Hematopoietic multipotent progenitor cell treated with erythropoietin and hydrocortisone succinate and interleukin-3 and kit ligand, for 4 days (in vitro differentiated cells): ENCODE results near the gene SIX3.

ENCODE experiments used
- DNase-seq: peaks from one replicate; pipeline ENCODE4 v3.0.0-alpha.2; 2015

SIX3 gene

DNA sequence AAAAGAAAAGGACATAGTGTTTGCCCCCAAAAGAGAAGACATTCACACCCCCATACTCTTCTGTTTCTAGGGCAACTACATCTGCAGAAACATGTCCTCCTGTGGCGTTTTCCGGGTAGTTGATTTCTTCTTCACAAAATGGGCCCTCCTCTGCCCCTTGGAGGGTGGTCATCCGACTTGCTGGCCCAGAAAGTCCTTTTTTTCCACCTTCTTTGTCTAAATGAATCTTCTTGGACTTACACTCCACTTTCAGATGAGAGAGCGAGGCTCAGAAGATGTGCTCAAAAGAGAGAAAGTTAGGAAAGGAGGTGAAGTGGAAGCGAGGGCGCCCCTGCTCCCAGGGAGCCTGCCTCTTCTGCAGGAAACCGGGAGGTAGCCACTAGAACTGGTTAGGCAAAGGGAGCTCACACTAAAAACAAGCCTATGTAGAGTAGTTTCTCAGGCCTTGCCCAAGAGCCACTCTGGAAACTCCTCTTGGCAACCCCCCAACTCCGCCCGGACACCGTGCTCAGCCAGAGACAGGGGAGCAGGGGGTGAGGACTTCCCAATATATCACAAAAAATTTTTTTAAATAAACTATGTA, 10.2 kb upstream of the SIX3 start:
- DNase-seq: no peak

GRCh38 chr2:44932079-44932478, 9.4 kb upstream of the SIX3 start:
- DNase-seq: no peak

- no peak for DNase-seq
Observed at GRCh38 chr2:44932564-44933392, 8.7 kb upstream of the SIX3 start.

GRCh38 chr2:44933434-44933951, 8.0 kb upstream of the SIX3 start:
- DNase-seq: no peak

DNA sequence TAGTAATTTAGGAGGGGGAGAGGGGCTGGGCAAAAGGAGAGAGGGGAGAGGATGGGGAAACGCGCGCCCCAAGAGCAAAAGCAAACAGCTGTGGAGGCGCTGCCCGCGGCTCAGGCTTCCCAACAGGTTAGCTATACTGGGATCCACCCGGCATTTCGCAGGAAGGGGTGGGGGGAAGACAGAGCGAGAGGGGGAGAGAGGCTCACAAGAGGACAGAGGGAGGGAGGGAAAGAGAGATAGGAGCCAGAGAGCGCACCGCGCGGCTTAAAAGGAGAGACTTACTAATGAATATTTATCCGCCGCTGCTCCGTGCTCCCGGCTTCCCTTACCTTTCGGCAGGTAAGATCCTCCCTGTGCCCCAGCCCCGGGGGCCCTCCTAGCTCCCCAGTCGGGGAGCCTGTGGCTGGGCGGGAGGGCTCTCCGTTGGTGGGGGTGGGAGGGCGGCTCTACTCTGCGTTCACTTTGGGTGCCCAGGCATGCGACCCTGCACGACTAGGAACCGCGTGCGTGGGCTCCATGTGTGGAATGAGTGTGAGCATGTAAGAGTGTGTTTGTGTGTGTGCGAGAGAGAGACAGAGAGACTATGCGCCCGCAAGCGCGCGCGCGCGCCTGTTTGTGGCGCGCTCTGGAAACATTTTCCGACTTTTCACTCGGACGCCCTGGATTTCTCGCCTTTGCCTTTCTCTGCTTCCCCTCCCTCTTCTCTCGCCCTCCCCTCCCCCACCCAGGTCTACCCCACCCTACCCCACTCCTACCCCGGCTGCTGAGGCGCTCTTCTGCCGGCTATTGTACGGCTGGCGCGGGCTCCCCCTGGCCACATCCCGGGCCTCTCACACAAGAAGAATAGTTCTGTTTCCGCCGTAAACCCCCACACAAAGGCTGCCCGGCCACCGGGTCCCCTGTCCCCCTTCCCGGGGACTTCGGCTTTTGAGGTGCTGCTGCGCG, 7.2 kb upstream of the SIX3 start:
- DNase-seq: no peak

DNA sequence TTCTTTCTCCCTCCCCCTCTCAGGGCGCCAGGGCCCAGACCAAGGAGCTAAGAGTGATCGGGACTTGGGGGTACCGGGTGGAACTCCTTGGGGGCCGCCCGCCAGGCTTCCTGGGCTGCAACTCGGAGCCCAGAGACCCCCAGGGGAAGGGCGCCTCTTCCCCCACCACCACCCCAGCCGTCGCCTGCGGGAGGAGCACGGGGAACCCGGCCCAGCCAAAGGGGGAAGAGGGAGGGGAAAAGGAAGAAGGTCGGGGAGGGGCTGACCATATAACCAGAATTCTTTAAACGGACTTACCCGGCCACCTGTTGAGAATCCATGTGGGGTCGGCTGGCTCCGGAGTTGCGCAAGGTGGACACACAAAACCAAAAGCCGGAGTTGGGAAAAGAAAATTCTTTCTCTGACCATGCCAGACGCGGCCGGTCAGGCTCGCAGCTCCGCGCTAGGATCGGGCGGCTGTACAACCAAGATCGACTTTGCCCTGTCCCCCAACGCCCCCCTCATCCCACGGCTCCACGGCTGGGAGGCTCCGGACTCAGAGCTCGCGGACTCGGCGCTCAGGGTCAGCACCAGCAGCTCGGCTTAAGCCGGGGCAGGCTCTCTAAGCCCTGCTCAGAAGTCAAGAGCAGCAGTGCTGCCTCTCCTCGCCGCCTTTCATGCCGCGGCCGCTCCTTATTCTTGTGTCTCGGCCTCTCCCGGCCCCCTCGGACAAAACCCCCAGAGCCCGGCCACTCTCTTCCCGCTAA, 6.3 kb upstream of the SIX3 start:
- no peak for DNase-seq

GRCh38 chr2:44935729-44936098, 5.8 kb upstream of the SIX3 start:
- DNase-seq: no peak

- DNase-seq: no peak
Observed at GRCh38 chr2:44936275-44936674, 5.2 kb upstream of the SIX3 start.

DNA sequence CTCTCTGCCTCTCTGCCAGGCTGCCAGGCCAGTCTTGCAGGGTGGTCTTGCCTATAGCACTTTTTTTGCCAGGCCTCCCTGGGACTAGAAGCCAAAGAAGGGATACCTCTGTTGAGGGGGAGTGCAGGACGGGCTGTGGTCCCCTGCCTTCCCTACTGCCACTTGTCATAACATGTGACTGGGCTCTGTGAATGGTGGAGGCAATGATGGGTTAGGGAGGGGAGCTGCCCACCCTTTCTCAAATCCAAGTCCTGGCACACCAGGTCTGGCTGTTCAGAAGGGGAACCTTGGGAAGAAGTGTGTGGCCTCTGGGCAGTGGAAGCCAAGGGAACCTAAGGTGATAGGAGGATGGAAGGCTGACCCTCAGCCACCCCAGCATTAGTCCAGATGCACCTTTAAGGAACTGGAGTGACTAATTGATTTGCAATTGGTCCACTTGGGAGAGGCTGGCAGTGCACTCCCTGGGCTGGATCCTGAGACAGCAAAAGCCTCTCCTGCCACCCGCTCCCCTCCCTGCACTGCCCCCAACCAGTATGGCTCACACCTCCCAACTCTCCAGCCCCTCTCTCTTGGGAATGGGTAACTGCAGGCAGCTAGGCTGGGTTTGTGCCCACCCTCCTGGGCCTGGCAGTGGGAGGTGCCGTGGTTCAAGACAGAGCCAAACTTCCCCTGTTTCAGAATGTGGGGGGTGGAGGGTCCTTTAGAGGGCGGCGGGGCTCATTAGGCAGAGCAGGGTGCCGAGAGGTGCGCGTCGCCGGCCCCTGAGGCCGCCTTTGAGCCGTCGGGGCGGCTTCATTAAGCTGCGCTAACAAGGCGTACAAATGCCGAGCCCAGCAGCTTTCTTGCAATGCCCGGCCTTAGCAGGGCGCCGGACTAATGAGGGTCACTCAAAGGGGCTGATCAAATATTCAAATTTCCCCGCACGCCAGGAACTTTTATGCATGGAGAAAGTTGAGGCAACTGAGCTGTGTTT, 4.5 kb upstream of the SIX3 start:
- DNase-seq: no peak

GRCh38 chr2:44937688-44938240, 3.7 kb upstream of the SIX3 start:
- DNase-seq: no peak

GRCh38 chr2:44938287-44939105, 3.0 kb upstream of the SIX3 start:
- DNase-seq: no peak

- no peak for DNase-seq
Observed at GRCh38 chr2:44939106-44940048, 2.1 kb upstream of the SIX3 start.

GRCh38 chr2:44940049-44940494, 1.4 kb upstream of the SIX3 start:
- DNase-seq: no peak

DNA sequence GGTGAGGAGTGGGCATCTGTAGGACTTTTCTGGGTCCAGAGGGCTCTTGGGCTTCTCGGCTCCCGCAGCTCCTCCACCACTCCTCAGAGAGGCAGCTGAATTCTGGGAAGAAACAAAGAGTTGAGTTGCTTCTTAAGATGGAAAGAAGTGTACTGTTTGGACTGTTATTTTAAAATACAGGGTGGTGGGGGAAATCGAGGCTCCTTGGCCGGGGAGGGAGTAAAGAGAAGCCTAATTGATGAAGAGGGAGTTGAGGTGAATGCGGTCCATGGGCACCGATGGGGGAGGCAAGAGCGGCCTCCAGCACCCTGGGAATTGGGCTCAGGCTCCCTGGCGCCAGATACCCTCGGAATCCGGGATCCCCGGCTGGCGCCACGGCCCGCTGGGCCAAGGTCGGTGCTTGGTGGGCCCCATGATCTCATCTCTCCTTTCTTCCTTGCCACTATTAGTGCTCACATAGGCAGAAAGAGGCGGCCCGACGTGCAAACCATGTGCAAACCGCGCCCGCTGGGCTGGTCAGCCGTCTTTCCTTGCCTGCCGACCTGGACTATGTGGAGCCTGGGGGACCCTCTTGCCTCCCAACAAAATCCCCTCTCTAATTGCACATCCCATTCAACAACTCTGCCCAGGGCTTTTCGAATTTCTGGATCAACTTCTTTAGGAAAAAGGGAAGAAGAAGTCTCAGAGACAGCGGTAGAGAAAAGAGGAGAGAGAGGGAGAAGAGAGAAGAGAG, 604 bp upstream of the SIX3 start:
- DNase-seq: no peak

GRCh38 chr2:44942304-44943030, 965 bp downstream of the SIX3 start:
- DNase-seq: no peak

DNA sequence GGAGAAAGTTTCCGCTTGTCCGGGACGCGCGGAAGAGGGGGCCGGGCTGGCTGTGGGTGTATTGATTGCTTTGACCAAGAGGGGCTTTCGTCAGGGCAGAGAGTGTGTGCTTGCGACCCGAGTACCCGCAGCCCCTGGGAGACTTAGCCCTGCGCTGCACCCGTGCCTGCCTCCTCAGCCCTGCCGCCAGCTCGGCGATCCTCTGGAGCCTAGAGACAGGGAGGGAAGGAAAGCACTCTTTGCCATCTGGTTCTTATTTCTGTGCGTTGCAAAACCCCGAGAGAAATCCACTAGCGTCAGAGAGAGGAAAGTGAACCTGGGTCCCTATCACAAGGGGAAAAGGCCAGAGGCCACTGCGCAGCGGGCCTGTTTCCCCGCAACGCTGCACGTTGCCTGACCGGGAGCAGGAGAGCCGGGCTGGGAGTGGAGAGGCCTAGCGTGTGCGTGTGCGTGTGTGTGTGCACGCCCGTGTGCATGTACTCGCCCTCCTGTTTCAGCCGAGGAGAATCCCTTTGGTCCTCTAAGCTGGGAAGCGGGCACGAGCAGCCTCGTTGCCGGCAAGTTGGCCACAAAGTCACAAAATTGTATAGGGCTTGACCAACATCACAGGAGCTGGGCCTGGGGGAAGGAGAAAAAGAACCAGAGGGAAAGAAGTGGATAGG, 1.7 kb downstream of the SIX3 start:
- no peak for DNase-seq

DNA sequence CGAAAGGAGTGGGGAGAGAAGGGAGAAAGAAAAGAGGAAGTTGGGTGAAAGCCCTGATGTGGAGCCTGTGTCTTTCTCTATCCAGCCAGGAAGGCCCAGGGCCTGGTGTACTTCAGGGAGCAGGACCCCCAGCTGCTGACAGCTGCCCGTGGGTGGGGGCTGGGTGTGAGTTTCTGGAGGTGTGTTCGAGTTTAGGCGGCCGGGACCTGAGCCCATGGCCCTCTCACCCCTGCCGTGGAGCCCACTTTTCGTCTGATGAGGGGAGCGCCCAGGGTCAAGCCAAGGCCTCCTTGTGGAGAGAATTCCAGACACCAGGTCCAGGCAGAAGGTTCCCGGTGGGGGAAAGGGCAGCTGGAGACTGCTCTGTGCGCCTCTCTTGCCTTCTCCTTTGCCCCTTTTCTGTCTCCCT, 2.2 kb downstream of the SIX3 start:
- no peak for DNase-seq
